ENCODE measurements around the gene SMIM15.

SMIM15 gene

GRCh38 chr5:61167382-61167781, 5.1 kb upstream of the SMIM15 start:
- POLR2A ChIA-PET: interaction anchor here (0.6 to 1.4 kb wide), 2 partner anchors 51 to 164 kb away, joined by 3 read pairs; partner anchors contain the start of gene ZSWIM6
- TF ChIP-seq ZBTB8A (tag by site-specific recombination; IDR thresholded peaks at IDR 0.05) (no peak), GFI1B (tag by site-specific recombination; IDR thresholded peaks at IDR 0.05) (no peak), ZNF660 (tag by site-specific recombination; IDR thresholded peaks at IDR 0.05) (no peak), ZNF654 (tag by site-specific recombination; IDR thresholded peaks at IDR 0.05; ENCODE audit: low read depth) (peak; percentile 43), ZBTB20 (tag by site-specific recombination; IDR thresholded peaks at IDR 0.05) (no peak), GLI4 (tag by site-specific recombination; IDR thresholded peaks at IDR 0.05) (no peak), ZNF449 (tag by site-specific recombination; IDR thresholded peaks at IDR 0.05) (peak; percentile 44; the same call in 1 of the 2 replicates), OSR2 (tag by site-specific recombination; IDR thresholded peaks at IDR 0.05) (no peak), ZBTB17 (tag by site-specific recombination; IDR thresholded peaks at IDR 0.05) (no peak)
- TF ChIP-seq, protein P1, sequence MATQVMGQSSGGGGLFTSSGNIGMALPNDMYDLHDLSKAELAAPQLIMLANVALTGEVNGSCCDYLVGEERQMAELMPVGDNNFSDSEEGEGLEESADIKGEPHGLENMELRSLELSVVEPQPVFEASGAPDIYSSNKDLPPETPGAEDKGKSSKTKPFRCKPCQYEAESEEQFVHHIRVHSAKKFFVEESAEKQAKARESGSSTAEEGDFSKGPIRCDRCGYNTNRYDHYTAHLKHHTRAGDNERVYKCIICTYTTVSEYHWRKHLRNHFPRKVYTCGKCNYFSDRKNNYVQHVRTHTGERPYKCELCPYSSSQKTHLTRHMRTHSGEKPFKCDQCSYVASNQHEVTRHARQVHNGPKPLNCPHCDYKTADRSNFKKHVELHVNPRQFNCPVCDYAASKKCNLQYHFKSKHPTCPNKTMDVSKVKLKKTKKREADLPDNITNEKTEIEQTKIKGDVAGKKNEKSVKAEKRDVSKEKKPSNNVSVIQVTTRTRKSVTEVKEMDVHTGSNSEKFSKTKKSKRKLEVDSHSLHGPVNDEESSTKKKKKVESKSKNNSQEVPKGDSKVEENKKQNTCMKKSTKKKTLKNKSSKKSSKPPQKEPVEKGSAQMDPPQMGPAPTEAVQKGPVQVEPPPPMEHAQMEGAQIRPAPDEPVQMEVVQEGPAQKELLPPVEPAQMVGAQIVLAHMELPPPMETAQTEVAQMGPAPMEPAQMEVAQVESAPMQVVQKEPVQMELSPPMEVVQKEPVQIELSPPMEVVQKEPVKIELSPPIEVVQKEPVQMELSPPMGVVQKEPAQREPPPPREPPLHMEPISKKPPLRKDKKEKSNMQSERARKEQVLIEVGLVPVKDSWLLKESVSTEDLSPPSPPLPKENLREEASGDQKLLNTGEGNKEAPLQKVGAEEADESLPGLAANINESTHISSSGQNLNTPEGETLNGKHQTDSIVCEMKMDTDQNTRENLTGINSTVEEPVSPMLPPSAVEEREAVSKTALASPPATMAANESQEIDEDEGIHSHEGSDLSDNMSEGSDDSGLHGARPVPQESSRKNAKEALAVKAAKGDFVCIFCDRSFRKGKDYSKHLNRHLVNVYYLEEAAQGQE (tag by site-specific recombination; IDR thresholded peaks at IDR 0.05): no peak
- TF ChIP-seq, protein P2, sequence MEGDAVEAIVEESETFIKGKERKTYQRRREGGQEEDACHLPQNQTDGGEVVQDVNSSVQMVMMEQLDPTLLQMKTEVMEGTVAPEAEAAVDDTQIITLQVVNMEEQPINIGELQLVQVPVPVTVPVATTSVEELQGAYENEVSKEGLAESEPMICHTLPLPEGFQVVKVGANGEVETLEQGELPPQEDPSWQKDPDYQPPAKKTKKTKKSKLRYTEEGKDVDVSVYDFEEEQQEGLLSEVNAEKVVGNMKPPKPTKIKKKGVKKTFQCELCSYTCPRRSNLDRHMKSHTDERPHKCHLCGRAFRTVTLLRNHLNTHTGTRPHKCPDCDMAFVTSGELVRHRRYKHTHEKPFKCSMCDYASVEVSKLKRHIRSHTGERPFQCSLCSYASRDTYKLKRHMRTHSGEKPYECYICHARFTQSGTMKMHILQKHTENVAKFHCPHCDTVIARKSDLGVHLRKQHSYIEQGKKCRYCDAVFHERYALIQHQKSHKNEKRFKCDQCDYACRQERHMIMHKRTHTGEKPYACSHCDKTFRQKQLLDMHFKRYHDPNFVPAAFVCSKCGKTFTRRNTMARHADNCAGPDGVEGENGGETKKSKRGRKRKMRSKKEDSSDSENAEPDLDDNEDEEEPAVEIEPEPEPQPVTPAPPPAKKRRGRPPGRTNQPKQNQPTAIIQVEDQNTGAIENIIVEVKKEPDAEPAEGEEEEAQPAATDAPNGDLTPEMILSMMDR (tag by site-specific recombination; IDR thresholded peaks at IDR 0.05): 0 out of 2 replicates have a peak, but pooled peaks have one; percentile 11
- TF ChIP-seq, protein P3, sequence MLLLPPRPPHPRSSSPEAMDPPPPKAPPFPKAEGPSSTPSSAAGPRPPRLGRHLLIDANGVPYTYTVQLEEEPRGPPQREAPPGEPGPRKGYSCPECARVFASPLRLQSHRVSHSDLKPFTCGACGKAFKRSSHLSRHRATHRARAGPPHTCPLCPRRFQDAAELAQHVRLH (tag by site-specific recombination; IDR thresholded peaks at IDR 0.05): no peak
- no peaks in the 10 kb centered on the region for H3K9me3 ChIP-seq (ENCODE audit: control insufficient read depth, insufficient read depth, low read depth, low read length)
- H3K36me3 ChIP-seq (ENCODE audit: control insufficient read depth in 2 of 2, insufficient read depth in 1 of 2, low read length in 2 of 2): peaks cover 0 to 6% of the 10 kb centered on the region in 2 experiments; a peak in 2 of 3 replicates
- no peak overlapping the region for H3K27ac ChIP-seq (ENCODE audit: extremely low read depth, low read depth, low read length)
- no peak overlapping the region for H3K4me3 ChIP-seq (ENCODE audit: low read depth, low read length)
- H3K4me1 ChIP-seq (ENCODE audit: control insufficient read depth, insufficient read depth, low read length): no peaks in the 10 kb centered on the region
- CTCF ChIA-PET: interaction anchor here (0.7 to 1.1 kb wide), 2 partner anchors 13 to 164 kb away, joined by 3 to 4 read pairs; no protein-coding TSS in a partner anchor

- Histone ChIP-seq H3K4me3 (ENCODE audit: low read depth, low read length) (no peak overlapping the region), H3K9me3 (ENCODE audit: control insufficient read depth, insufficient read depth, low read depth, low read length) (no peaks in the 10 kb centered on the region), H3K36me3 (ENCODE audit: control insufficient read depth in 2 of 2, insufficient read depth in 1 of 2, low read length in 2 of 2) (peaks cover 10 to 26% of the 10 kb centered on the region in 2 experiments), H3K27ac (ENCODE audit: extremely low read depth, low read depth, low read length) (no peak overlapping the region), H3K4me1 (ENCODE audit: control insufficient read depth, insufficient read depth, low read length) (peaks cover 2% of the 10 kb centered on the region; the same call in 1 of the 2 replicates)
- POLR2A ChIA-PET: interaction anchor here (0.6 to 4.3 kb wide), 4 partner anchors 9 to 260 kb away, joined by 4 to 37 read pairs (median 5); partner anchors contain the start of gene ZSWIM6
- TF ChIP-seq ZNF596 (tag by site-specific recombination; IDR thresholded peaks at IDR 0.05) (0 out of 2 replicates have a peak, but pooled peaks have one; percentile 15), ZNF571 (tag by site-specific recombination; IDR thresholded peaks at IDR 0.05) (no peak), MZF1 (tag by site-specific recombination; IDR thresholded peaks at IDR 0.05; ENCODE audit: borderline replicate concordance) (no peak), ZNF600 (tag by site-specific recombination; IDR thresholded peaks at IDR 0.05) (0 out of 2 replicates have a peak, but pooled peaks have one; percentile 15), ZNF768 (tag by site-specific recombination; IDR thresholded peaks at IDR 0.05) (no peak), HOXD13 (CRISPR knock-in tag; IDR thresholded peaks at IDR 0.05; ENCODE audit: borderline replicate concordance) (no peak), ZFP41 (tag by site-specific recombination; IDR thresholded peaks at IDR 0.05; ENCODE audit: borderline replicate concordance) (no peak)
- TF ChIP-seq, protein P4, sequence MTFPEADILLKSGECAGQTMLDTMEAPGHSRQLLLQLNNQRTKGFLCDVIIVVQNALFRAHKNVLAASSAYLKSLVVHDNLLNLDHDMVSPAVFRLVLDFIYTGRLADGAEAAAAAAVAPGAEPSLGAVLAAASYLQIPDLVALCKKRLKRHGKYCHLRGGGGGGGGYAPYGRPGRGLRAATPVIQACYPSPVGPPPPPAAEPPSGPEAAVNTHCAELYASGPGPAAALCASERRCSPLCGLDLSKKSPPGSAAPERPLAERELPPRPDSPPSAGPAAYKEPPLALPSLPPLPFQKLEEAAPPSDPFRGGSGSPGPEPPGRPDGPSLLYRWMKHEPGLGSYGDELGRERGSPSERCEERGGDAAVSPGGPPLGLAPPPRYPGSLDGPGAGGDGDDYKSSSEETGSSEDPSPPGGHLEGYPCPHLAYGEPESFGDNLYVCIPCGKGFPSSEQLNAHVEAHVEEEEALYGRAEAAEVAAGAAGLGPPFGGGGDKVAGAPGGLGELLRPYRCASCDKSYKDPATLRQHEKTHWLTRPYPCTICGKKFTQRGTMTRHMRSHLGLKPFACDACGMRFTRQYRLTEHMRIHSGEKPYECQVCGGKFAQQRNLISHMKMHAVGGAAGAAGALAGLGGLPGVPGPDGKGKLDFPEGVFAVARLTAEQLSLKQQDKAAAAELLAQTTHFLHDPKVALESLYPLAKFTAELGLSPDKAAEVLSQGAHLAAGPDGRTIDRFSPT (tag by site-specific recombination; IDR thresholded peaks at IDR 0.05): no peak
- CTCF ChIA-PET: no interaction called here
Measured at GRCh38 chr5:61163905-61164304, 1.6 kb upstream of the SMIM15 start.

Measured in HEK293 (cell line).